ENCODE measurements around the gene GAD1.

GAD1 gene

DNA sequence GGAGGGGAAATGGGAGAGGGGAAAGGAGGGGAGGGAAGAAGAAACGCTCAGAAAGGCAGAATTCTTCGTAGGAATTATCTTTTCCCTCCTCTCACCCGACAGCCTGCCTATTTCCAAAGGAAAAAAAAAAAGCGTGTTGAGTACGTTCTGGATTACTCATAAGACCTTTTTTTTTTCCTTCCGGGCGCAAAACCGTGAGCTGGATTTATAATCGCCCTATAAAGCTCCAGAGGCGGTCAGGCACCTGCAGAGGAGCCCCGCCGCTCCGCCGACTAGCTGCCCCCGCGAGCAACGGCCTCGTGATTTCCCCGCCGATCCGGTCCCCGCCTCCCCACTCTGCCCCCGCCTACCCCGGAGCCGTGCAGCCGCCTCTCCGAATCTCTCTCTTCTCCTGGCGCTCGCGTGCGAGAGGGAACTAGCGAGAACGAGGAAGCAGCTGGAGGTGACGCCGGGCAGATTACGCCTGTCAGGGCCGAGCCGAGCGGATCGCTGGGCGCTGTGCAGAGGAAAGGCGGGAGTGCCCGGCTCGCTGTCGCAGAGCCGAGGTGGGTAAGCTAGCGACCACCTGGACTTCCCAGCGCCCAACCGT, at the start of gene GAD1:
Gene GAD1 (plus strand): TSS at position 384 of the 589 bp plus-strand sequence. CDS start 1,705 bp downstream, outside the sequence.
- peak; percentile 36 for DNase-seq (ENCODE audit: low read depth, low spot score)
- H3K27ac ChIP-seq, result peak within 1 kb of the TSS; percentile 41

GRCh38 chr2:170770008-170770605, 46.6 kb upstream of the GAD1 start, which contains the start of gene ERICH2:
Gene ERICH2 (plus strand): TSS chr2:170770378. CDS start chr2:170770682, 304 bp downstream.
- DNase-seq (ENCODE audit: low read depth, low spot score), result no peak
- peak within 1 kb of the TSS; percentile 56 for H3K27ac ChIP-seq

DNA sequence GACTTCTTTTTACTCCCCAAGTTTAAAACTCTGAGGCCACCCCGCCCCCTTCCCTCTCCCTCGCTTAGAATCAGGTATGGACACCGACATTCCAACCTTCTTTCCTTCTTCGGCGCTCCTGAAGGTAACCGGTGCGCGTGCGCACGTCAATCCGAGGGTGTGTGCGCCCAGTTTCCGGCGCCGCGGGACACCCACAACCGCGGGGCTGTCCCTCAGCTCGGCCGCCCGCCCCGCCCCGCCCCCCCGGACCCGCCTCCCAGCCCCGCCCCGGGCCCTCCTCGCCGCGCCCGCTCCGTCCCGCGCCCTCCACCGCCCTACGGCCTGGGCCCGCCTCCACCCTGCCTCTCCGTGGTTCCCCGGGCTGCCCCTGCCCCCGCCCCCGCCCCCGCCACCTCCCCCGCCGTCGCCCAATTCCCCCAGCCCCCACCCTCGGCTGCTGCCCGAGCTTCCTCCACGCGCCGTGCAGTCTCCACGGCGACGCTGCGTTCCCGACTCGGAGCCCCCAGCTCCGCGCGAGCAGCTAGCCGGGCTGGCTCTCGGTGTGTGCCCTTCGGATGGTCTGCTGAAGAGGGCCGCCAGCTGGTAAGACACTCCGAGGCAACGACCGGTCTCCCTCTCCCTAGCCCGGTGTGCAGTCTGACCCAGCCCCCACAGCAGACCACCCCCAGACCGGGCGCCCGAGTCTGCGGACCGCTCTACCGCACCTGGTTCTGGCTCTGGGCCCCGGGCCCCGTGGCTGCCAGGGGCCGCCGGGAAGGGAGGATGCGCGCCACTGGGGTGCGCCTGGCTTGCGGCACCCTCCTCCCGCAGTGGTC, 45.9 kb upstream of the GAD1 start:
- peak; percentile 43 for DNase-seq (ENCODE audit: low read depth, low spot score)
- H3K27ac ChIP-seq, result peak overlapping the region; percentile 56

GRCh38 chr2:170771421-170771937, 45.2 kb upstream of the GAD1 start:
- H3K27ac ChIP-seq, result peak overlapping the region; percentile 31
- DNase-seq (ENCODE audit: low read depth, low spot score), result no peak

DNA sequence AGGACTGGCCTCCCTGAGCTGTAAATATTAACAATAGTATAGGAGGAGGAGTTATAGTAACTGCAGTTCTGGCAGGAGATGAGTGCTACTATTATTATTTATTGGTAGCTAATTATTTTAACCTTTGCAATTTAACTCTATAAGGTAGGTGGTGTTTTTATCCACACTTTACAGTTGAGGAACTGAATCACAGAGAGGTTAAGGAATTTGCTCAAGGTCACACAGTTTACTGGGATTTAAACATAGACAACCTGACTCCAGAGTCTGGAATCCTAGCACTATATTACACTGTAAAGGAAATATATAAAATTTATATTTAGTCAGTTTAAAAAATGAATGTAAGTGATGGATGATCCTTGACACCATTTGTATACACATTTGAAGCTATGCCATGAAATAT, 44.4 kb upstream of the GAD1 start:
- no peak for DNase-seq (ENCODE audit: low read depth, low spot score)
- H3K27ac ChIP-seq, result no peak overlapping the region

DNA sequence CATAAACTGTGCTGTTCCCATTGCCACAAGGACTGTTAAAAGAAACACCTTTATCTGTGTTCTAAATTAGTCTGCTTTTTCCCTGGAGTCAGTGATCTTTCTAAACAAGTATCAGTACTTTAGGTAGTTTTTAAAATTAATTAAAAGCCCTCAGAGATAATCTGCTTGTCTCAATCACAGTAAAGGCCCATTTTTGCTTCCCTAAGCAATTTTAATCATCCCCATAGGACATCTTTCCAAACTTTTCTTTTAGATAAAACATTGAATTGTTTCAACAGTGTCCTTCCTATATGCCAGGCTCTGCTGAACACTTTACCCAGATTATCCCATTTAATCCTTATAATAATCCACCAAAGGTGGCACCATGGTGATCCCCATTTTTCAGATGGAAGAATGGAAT, 42.6 kb upstream of the GAD1 start:
- DNase-seq (ENCODE audit: low read depth, low spot score), result no peak
- H3K27ac ChIP-seq, result no peak overlapping the region

GRCh38 chr2:170778900-170779299, 37.8 kb upstream of the GAD1 start:
- no peak overlapping the region for H3K27ac ChIP-seq
- no peak for DNase-seq (ENCODE audit: low read depth, low spot score)

GRCh38 chr2:170779304-170779703, 37.4 kb upstream of the GAD1 start:
- no peak for DNase-seq (ENCODE audit: low read depth, low spot score)
- no peak overlapping the region for H3K27ac ChIP-seq

- H3K27ac ChIP-seq, result no peak overlapping the region
- DNase-seq (ENCODE audit: low read depth, low spot score), result no peak
Measured at GRCh38 chr2:170782673-170783072, 34.0 kb upstream of the GAD1 start.

DNA sequence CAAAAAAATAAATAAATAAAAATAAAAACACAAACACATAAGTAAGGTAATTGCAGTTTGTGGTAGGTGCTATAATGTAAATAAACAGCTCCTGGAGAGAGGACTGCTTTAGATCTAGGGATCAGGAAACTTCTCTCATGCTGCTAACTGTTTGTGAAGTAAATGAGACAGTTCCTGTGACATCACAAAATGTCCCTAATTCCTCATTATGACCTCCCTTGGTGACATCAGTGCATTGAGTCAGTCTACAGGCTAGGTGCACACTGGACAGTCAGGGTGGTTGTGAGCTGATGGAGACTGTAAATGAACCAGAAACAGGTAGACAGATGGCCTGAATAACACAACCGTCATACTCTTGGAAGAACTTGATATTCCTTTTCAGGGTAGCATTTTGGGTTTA, 33.1 kb upstream of the GAD1 start:
- no peak for DNase-seq (ENCODE audit: low read depth, low spot score)
- H3K27ac ChIP-seq, result no peak overlapping the region

- H3K27ac ChIP-seq, result no peak overlapping the region
- no peak for DNase-seq (ENCODE audit: low read depth, low spot score)
Measured at GRCh38 chr2:170798996-170799395, 17.7 kb upstream of the GAD1 start.

DNA sequence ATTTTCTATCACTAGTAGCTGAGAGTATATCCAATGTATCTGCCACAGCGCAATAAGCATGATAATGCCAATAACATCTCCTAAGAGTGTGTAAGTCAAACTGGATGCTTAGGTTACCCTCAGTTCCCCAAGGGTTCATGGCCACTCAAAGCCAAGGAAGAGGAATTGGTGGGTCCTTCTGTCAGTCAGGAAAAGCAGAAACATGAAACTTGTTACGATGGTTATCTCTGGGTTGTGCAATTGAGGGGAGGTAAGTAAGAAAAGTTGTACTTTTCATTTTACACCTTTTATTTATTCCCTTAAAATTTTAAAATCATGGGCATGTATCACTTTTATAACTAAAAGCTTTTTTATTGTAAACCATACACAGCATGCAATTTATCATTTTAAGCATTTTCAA, 10.1 kb upstream of the GAD1 start:
- no peak overlapping the region for H3K27ac ChIP-seq
- no peak for DNase-seq (ENCODE audit: low read depth, low spot score)

DNA sequence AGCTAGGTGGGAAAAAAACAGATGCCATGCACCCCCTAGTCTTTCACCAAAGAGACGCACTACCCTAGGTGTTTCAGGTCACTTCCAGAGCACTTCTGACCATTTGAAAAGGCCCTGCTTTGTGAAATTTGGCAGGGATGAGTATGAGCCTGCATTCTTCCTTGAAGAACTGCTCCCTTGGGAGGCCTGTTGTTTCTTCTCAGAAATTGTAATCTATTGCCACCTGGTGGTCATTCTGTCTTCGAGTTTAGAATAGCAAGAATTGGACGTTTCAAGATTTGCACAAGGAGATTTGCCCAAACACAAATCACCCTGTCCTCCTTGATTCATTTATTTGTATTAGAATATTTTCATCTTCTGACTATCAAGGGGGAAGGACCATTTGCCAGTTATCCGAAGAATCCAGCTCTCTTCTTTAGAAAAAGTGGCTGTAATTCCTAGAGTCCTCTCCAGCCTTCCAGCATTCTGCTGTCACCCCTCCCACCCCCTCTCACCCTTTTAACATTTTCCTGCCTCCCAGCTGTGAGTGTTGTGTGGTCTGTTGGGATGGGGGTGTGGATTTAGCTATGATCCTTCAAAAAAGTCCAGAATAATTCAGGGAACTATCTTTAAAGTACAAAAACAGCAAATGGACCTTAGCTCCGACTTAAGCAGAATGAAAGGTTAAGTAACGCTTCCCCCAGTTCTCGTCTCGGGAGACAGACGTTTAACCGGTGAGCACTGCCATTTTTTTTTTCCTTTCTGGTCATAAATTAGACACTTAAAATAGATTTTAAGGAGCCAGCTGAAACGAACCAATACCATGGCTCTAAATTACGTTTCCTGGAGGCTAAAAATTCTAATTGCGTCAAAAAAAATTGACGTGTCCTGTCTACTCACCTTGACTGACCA, 3.7 kb upstream of the GAD1 start:
- no peak overlapping the region for H3K27ac ChIP-seq
- no peak for DNase-seq (ENCODE audit: low read depth, low spot score)

DNA sequence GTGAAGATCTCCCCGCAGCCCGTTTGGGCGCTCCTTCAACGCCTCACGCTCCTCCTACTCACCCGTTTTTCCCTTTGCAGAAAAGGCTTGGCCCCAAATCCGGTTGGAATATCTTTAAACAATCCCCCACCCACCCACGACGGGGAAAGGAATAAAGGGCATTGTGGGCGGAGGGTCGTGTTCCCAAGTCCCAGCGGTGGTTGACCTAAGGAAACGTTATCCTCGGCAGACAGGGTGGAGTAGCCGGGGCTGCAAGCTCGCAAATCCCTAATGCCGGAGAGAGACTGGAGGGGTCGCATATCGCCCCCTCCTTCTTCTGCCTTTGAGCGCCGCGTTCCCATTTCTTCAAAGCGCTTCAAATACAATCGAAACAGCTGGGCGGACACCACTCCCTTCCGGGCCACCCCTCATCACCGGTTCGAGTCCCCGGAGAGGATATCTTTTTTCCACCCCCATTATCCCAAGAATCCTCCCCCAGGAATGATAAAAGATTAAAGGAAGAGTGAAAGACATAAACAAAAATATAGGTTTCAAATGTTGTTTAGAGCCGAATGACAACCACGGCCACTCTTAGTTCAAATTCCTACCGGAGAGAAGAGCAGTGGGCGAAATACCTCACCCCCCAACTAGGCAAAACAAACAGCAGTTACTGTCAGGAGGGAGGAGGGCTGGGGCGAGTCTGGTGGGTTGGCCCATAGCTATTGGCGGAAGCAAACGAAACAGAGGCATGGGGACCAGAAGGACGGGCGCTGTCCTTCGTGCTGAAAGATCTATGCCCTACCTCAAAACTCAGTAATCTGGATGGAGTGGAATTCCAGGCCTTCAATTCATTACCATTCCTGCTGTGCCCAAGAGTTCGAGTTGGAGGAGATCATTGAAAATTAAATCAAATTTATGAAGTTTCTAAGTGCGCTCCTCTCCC, 2.8 kb upstream of the GAD1 start:
- H3K27ac ChIP-seq, result no peak overlapping the region
- DNase-seq (ENCODE audit: low read depth, low spot score), result no peak

- no peak for DNase-seq (ENCODE audit: low read depth, low spot score)
- no peak overlapping the region for H3K27ac ChIP-seq
Measured at GRCh38 chr2:170814533-170815230, 2.0 kb upstream of the GAD1 start.

DNA sequence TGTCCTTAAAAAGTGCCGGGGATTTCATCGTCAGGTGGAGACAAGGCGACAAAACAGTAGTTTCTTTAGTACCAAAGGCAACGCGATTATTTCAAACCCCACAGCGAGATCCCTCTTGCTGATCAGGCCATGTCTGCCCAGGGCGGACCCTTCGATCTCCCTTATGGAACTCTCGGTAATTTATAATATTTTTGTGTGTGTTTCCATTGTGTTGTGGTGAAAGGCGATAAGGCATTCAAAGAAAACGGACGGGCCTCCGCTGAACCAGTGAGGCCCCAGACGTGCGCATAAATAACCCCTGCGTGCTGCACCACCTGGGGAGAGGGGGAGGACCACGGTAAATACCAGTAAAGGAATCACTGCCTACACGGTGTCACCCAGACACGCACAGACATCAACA, 1.4 kb upstream of the GAD1 start:
- DNase-seq (ENCODE audit: low read depth, low spot score), result no peak
- H3K27ac ChIP-seq, result no peak overlapping the region

GRCh38 chr2:170815746-170816503, 762 bp upstream of the GAD1 start:
- peak overlapping the region; percentile 41 for H3K27ac ChIP-seq
- peak; percentile 43 for DNase-seq (ENCODE audit: low read depth, low spot score)

Data from epithelial cell of prostate (primary cell).